Activated T-helper 1 cell treated with Interleukin-2 at 50 U/mL for 16 hours (primary cell): ENCODE results near the gene SRSF3.
"Not testable (repeated sequence)": the region's sequence is repeated elsewhere in the genome, so short reads cannot be mapped to it uniquely, and the experiment has no call there.

Experiments
- DNase-seq: peaks from one replicate; pipeline ENCODE4 v3.0.0-alpha.2; 2020; ENCODE audit warnings: low read depth

SRSF3 gene

GRCh38 chr6:36649701-36650484 lies 55.7 kb downstream of the SRSF3 start:
- DNase-seq, result no peak

DNA sequence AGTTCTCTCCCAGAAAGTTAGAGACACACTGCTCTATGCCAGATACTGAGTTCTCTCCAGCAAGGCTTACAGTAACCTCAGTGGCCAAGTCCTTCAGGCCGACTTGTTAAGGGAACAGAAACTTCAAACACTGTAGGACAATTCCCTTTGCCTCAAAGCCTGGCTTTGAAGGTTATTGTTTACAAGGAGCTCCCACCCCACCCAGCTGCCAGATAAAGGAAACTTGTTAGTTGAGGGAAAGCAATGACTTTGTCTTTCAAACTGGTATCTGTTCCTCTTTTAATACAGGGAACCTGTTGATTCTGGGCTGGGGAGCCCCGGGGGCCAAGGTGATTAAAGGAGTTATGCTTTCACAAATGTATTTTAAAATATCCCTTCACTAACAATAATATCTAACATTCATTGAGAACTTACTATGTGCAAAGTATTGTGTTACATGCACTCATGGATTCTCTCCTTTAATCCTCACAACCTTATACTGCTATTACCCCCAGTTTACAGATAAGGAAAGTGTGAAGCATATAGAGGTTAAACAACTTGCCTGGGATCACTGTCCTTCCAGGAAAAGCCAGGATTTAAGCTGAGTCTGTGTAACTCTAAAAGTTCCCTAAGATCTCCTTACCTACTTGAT lies 56.8 kb downstream of the SRSF3 start:
- DNase-seq, result no peak

- DNase-seq, result no peak
Measured at GRCh38 chr6:36651659-36652379, 57.7 kb downstream of the SRSF3 start.

DNA sequence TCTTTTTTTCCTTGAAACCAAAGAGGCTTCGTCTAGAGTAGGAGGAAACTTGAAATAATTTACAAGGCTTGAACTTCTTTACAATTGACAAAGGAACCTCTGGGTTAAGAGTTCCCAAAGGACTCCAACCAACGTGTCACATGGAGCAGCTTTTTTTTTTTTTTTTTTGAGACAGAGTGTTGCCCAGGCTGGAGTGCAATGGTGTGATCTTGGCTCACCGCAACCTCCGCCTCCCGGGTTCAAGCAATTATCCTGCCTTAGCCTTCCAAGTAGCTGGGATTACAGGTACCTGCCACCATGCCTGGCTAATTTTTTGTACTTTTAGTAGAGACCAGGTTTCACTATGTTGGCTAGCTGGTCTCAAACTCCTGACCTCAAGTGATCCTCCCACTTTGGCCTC lies 60.3 kb downstream of the SRSF3 start:
- DNase-seq, result not testable (repeated sequence)
